ENCODE results near the gene MUC21.

DNA sequence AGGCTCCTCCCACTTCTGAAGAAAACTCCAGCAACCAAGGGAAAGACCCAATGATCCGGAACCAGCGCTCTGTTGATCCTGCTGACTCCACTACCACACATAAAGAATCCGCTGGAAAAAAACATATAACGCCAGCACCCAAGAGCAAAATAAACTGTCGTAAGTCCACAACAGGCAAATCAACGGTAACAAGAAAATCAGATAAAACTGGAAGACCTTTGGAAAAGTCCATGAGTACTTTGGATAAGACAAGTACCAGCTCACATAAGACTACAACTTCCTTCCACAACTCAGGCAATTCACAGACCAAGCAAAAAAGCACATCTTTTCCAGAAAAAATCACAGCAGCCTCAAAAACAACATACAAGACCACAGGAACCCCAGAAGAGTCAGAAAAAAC, 34.7 kb upstream of the MUC21 start:
- TF ChIP-seq, protein P1, sequence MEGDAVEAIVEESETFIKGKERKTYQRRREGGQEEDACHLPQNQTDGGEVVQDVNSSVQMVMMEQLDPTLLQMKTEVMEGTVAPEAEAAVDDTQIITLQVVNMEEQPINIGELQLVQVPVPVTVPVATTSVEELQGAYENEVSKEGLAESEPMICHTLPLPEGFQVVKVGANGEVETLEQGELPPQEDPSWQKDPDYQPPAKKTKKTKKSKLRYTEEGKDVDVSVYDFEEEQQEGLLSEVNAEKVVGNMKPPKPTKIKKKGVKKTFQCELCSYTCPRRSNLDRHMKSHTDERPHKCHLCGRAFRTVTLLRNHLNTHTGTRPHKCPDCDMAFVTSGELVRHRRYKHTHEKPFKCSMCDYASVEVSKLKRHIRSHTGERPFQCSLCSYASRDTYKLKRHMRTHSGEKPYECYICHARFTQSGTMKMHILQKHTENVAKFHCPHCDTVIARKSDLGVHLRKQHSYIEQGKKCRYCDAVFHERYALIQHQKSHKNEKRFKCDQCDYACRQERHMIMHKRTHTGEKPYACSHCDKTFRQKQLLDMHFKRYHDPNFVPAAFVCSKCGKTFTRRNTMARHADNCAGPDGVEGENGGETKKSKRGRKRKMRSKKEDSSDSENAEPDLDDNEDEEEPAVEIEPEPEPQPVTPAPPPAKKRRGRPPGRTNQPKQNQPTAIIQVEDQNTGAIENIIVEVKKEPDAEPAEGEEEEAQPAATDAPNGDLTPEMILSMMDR (IDR thresholded peaks at IDR 0.05; ENCODE audit: extremely low read depth in 1 of 2, insufficient read depth in 1 of 2, low read depth in 1 of 2, low read length in 2 of 2): no peak
- TF ChIP-seq POLR2A (IDR thresholded peaks at IDR 0.05; ENCODE audit: low read depth, low read length) (no peak), MYC (IDR thresholded peaks at IDR 0.05; ENCODE audit: low read depth, low read length) (no peak), EZH2 (IDR thresholded peaks at IDR 0.05; ENCODE audit: borderline replicate concordance, low read depth, low read length, severe bottlenecking) (no peak), POLR2AphosphoS5 (IDR thresholded peaks at IDR 0.05; ENCODE audit: insufficient read depth, low read depth, low read length) (no peak)

Measured in endothelial cell of umbilical vein (primary cell).